Measurements from ENCODE around the gene CP. TPM values are rescaled to one million over a fixed set of nuclear protein-coding genes. Genes with fewer than 3 reads are reported as not detected.
A peak's percentile ranks its signal among the peaks of the same experiment; 100 is the strongest.
"Not testable (repeated sequence)": the region's sequence is repeated elsewhere in the genome, so short reads cannot be mapped to it uniquely, and the experiment has no call there.

Gene CP
- total RNA-seq, 1 experiment from 2014 or later: not detected

DNA sequence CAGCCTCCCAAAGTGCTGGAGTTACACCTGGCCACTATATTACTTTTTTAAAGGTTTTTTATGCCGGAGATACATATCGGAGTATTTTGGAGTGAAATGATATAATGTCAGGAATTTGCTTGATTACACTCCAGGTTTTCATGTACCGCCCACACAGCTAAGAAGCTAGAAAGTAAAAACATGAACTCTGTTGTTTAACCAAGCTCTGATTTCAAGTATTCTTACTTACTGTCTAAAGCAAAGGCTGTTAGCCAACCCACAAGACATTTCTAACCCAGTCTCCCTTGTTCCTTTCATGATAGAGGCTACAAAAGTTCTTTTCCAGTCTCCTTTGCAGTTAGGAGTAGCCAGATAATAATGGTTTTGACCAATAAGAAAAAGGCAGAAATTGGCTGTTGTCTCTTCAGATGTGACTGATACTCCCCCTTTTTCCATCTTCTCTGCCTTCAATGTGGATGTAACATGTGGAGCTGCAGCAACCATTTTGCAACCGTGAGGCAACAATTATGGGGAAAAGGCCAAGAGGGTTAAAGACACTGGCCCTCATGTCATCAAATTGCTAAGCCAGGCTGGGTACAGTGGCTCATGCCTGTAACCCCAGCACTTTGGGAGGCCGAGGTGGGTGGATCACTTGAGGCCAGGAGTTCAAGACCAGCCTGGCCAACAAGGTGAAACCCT, 6.1 kb upstream of the CP start:
- DNase-seq (ENCODE audit: low read depth): no peak

GRCh38 chr3:149226776-149227175, 5.1 kb upstream of the CP start:
- DNase-seq (ENCODE audit: low read depth): no peak

GRCh38 chr3:149224736-149225594, 3.3 kb upstream of the CP start:
- peak; percentile 90 for DNase-seq (ENCODE audit: low read depth)

GRCh38 chr3:149223461-149223820, 1.8 kb upstream of the CP start:
- no peak for DNase-seq (ENCODE audit: low read depth)

- not testable (repeated sequence) for DNase-seq (ENCODE audit: low read depth)
These were observed 2.1 kb downstream of the CP start for GRCh38 chr3:149219380-149220121.

DNA sequence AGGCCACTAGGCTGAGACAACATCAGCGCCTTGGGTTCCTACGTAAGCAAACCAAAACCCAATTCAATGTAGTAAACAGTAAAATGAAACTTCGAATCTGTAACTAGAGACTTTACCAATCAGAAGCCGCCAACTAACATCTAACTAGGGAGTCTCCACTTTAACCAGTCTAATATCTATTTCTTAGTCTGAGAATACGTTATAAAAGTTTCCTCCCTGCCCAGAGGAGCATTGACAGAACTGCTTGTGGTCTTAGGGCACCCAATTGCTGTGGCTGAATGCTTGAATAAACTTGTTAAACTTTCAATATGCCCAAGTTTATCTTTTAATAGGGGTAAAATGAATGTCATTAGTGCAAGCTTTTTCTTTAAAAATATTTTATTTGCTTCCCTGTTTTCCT, 4.3 kb downstream of the CP start:
- no peak for DNase-seq (ENCODE audit: low read depth)

DNA sequence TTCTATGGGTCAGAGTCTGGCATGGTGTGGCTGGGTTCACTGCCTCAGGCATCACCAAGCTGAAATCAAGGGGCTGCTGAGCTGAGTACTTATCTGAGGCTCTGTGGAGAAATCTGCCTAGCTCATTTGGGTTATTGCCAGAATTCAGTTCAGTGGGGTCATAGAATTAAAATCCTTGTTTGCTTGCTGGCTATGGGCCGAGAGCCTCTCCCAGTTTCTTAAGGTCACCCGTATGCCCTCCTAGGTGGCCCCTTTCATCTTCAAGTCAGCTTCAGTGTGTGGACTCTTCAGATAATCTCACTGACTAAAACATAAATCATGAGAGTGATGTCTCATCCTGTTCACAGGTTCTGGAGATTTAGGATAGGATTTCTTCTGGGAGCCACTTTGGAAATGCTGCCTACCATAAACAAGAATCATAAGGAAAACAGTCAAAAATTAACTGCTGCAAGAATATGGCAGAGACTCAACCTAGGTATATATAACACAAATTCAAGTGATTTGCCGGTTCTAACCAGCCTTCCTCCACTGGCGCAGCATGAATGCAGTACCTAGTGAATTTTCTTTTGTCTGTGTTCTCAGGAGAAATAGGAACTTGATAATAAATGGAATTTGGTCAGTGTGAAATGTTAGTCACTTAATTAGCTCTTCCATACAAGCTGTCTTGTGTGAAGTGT, 5.3 kb downstream of the CP start:
- no peak for DNase-seq (ENCODE audit: low read depth)

GRCh38 chr3:149215515-149215914, 6.1 kb downstream of the CP start:
- DNase-seq (ENCODE audit: low read depth): no peak

- DNase-seq (ENCODE audit: low read depth): no peak
These were observed 6.9 kb downstream of the CP start for GRCh38 chr3:149214702-149215101.

DNA sequence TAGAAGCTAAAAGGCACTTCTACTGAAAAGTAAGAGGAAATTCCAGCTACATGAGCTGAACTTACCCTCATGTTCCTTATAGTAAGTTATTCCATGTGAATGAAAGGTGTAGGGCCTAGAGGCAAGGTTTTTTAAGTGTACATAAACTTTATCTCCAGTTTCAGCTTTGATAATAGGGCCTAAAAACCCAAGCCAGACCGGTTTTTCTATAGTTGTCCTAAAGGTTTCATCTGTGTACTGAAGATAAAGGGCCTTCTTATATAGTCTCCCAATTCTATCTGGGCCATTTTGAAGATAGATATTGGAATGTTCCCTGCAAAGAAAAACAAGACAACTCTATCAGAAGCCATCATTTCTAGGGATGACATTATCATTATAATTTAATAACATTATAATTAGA, 9.2 kb downstream of the CP start:
- DNase-seq (ENCODE audit: low read depth): no peak

GRCh38 chr3:149209431-149209830, 12.2 kb downstream of the CP start:
- no peak for DNase-seq (ENCODE audit: low read depth)

DNA sequence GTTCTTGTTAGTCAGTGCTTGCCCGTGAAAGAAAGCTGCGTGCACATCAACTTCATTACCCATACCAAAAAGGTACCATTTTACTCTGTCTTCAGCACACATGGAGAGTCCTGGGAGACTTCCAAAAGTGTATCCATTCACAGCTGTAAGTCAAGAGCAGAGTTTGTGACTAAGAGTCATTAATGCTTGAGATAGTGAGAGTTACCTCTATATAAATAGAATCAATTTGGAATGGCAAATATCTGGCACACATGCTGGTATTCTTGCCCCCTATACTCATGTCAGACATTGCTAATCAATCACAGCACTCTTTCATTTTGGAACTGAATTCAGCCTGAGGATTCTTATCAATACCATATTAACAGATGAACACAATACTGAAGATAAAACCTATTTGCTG, 14.2 kb downstream of the CP start:
- DNase-seq (ENCODE audit: low read depth): no peak

- no peak for DNase-seq (ENCODE audit: low read depth)
These were observed 17.1 kb downstream of the CP start for GRCh38 chr3:149204390-149204991.

- no peak for DNase-seq (ENCODE audit: low read depth)
These were observed 17.9 kb downstream of the CP start for GRCh38 chr3:149203758-149204157.

DNA sequence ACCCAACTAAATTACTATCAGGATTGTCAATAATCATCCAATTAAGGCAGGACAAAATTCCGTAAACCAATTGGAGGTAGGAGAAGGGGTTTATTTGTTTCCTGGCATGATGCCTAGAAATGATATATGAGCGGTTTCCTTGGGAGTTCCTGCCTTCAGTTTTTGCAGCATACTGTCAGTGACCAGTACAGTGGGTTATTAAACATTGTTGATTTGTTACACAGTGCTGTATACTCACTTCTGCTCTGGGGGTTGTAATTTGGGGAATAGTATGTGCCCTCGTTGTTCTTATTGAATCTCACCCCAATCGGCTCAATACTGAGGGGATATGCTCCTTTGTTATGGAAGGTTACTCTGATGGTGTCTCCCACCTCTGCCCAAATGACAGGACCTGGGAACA, 22.2 kb downstream of the CP start:
- no peak for DNase-seq (ENCODE audit: low read depth)

DNA sequence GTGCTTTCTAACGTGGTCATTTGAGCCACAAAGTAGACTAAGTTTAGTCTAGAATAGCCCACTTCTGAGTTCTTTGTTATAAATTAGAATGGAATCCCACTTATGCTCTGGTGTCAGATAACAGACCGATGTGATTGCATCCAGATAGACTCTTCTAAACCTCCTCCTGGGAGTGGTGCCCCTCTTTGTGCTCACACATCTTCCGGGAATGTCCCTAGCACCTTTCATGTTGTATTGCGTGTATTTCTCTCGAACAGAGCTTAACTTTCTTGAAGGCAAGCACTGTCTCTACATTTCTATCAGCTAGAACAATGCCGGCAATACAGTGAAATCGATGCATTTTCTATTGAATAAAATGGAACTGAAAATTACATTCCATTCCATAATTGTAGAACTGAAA, 23.0 kb downstream of the CP start:
- DNase-seq (ENCODE audit: low read depth): peak; percentile 37

DNA sequence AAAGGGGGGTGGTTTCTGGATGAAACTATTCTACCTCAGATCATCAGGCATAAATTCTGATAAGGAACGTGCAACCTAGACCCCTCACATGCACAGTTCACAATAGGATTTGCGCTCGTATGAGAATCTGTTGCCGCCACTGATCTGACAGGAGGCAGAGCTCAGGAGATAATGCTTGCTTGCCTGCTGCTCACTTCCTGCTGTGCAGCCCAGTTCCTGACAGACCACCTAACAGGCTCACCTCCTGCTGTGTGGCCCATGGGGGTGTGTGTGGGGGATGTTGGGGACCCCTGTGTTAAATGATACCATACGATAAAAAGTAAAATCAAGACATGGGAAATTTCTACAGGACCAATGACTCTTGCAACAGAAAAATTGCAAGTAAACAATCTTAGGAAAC, 24.0 kb downstream of the CP start:
- DNase-seq (ENCODE audit: low read depth): no peak

GRCh38 chr3:149196805-149197592, 24.6 kb downstream of the CP start:
- not testable (repeated sequence) for DNase-seq (ENCODE audit: low read depth)

GRCh38 chr3:149195221-149195620, 26.4 kb downstream of the CP start:
- DNase-seq (ENCODE audit: low read depth): no peak

GRCh38 chr3:149188494-149188893, 33.1 kb downstream of the CP start:
- DNase-seq (ENCODE audit: low read depth): no peak

All from HT1080 (cell line).